GM20431 (cell line): ENCODE measurements around the gene TNFAIP3.
"Not testable (repeated sequence)": the region's sequence is repeated elsewhere in the genome, so short reads cannot be mapped to it uniquely, and the experiment has no call there.

Experiments
- in situ Hi-C: fragments of 300-500 bp; cut with MseI, MboI; formaldehyde crosslinking; loops from one replicate; pipeline ENCODE4 v1.15.0; 2020; ENCODE audit warnings: low sequenced_read_pairs; ENCODE audit not compliant: unreplicated experiment

Gene TNFAIP3

DNA sequence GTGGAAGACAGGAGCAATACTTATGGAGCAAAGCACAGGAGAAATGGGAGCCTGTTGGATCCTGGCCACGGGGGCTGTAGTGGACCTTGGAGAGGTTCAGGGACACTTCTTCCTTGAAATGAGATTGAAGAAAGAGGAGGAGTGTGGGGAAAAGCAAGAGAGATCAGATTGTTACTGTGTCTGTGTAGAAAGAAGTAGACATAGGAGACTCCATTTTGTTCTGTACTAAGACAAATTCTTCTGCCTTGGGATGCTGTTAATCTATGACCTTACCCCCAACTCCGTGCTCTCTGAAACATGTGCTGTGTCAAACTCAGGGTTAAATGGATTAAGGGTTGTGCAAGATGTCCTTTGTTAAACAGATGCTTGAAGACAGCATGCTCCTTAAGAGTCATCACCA is 22.7 kb upstream of the TNFAIP3 start:
- in situ Hi-C loops, result not testable (repeated sequence)

DNA sequence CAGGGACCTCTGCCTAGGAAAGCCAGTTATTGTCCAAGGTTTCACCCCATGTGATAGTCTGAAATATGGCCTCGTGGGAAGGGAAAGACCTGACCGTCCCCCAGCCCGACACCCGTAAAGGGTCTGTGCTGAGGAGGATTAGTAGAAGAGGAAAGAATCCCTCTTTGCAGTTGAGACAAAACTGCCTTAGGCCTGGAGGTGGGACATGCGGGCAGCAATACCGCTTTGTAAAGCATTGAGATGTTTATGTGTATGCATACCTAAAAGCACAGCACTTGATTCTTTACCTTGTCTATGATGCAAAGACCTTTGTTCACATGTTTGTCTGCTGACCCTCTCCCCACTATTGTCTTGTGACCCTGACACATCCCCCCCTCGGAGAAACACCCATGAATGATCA is 22.3 kb upstream of the TNFAIP3 start:
- in situ Hi-C loops, result not testable (repeated sequence)

DNA sequence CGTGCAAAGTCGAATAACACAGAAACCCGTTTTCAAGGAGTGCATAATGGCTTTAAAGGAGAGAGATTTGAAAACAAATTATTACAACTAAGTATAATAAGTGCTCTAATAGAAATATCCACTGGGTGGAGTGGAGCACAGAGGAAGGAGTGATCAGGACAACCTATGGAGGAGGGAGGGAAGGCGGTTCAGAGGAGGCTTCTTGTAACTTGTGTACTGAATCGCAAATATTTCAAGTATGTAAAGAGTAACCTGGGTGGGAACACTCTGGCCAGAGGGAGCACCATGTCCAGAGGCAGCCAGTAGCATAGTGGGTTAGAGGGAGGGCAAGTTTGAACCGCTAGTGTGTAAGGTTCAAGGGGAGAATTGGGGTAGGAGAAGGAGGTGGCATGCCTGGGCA is 21.6 kb upstream of the TNFAIP3 start:
- in situ Hi-C loops, result no loop called here

DNA sequence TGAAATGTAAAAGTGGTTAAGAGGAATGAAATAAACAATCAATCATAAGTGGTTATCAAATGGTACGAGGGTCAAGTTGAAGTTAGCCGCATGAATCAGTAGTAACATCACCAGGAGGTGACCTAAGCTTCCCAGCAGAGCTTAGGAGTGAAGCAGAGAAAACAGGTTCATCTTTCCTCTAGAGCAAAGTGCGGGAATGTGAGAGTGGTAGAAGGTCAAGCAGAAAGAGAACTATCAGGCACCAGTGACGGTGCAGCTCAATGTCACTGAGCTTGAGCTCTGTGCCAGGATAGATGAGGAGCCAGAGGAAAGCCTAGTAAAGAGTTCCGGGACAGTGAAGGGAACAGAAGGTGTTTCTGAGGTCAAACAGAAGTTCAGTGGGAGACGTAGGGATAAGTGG is 20.8 kb upstream of the TNFAIP3 start:
- in situ Hi-C loops, result no loop called here

DNA sequence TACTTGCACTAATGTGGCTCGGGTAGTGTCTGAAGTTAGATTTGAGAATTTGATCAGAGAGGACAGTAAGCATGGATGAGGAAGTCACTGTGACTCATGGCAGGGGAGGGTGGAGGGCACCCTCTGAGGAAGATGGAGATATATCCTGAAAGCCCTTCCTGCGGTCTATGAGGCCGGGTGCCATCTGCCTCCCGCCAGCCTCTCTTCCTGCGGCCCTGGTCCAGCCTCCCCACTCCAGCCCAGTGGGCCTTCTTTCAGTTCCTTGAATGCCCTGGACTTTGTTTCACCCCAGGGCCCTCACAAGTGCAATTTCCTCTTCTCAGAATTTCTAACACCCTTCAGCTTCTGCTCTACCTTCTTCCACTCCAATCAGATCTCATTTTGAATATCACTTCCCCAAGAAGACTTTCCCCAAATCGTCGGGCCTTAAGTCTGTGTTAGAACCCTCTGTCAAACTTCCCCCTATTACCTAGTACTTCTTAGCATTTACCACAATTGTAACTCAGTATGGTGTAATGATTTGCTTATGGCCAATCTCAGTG is 20.2 kb upstream of the TNFAIP3 start:
- in situ Hi-C loops, result no loop called here

DNA sequence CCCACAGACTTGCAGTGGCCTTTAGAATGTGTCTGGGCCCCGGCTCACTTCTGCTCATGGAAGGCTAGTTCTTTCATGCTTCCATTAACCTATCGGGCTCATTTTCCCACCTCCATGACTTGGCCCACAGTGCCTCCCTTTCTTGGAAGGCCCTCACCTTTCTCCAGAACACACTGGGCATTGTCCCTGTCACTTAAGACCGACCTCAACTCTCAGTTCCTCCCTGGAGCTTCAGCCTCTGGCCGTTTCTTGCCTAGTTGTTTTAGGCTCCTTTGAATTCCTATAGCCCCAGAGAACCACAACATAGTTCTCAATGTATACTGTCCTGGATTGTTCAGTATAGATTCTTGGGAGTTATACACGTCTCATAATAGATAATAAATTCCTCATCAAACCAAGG is 19.3 kb upstream of the TNFAIP3 start:
- in situ Hi-C loops, result no loop called here

DNA sequence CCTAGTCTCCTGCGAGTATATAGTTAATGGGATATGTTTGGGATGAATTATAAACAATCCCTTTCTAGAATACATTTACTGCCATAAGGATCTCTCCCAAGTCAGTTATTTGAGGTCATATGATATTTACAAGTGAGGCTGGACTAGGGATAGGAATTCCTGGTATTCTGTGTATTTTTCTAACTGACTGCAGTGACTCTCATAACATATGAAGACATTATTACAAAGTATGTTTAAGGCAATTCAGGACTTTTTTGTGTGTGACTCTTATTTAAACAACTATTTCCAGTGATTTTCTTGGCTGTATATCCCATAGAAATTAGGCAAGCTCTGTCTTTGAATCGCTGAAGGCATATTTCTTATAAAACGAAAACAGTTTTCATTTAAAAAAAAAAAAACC is 18.4 kb upstream of the TNFAIP3 start:
- in situ Hi-C loops, result no loop called here

DNA sequence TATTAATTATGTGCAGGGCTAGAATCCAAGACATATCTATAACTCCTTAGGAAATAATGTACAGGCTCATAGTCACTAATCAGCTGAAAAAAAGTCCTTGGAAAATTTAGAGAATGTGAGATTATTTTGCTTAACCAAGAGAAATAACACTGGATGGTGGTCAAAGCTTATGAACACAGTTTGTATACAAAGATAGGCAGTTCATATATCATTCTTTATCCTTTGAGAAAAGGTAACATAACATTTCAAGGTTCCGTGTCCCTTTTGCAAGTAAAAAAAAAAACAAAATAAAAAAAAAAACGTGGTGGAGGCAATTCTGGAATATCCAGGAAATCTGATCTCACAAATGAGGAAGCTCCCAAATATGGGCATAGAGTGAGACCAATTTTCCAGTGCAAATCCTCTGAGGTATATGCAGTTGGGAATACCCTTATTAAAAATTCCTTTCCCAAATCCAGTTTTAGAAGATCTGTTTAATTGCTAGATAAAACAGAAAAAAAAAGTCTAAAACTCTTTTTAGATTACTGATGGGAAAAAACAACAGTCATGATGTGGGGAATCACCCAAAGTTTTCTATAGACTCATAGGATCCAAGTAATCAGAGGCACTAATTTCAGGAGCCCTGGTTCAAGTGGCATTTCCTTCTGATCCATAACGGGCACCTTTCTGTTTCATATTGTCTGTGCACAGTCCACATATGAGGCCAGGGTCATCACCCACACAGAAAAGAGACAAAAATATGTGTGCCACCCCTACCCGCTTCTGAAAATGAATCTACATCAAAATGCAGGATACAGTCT is 17.7 kb upstream of the TNFAIP3 start:
- in situ Hi-C loops, result no loop called here

DNA sequence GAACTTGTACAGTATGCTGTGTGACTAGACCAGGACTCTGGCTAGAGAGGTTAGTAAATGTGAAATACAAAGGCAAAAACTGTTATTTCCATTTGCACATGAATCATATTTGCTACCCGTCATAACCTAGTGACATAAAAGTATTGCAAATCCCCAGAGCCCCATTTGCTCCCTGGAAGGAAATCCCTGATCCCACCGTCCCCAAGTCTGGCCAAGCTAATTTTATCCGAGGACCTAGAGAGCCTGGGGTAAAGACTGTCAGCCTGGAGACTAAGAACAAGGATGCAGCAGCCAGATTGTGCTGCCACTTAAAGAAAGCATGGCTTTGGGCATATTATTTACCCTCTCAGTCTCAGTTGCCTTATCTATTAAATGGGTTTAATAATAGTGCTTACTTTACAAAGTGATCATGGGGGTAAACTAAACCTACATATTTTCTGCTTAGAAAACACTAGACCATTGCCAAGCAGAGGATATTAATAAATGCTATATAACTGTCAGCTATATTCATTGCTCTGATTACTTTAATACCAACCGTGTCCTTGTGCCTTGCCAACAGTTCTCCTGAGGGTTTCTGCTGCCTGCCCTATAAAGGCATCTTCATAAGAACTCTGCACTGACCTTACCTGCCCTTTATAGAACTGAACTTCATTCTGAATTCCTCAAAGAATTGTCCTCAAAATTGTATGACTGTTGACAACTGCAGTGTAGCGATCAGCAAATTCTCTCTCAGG is 16.9 kb upstream of the TNFAIP3 start:
- in situ Hi-C loops, result loop anchor here (25.0 kb wide), 1 partner anchor 138 kb away; no protein-coding TSS in a partner anchor

DNA sequence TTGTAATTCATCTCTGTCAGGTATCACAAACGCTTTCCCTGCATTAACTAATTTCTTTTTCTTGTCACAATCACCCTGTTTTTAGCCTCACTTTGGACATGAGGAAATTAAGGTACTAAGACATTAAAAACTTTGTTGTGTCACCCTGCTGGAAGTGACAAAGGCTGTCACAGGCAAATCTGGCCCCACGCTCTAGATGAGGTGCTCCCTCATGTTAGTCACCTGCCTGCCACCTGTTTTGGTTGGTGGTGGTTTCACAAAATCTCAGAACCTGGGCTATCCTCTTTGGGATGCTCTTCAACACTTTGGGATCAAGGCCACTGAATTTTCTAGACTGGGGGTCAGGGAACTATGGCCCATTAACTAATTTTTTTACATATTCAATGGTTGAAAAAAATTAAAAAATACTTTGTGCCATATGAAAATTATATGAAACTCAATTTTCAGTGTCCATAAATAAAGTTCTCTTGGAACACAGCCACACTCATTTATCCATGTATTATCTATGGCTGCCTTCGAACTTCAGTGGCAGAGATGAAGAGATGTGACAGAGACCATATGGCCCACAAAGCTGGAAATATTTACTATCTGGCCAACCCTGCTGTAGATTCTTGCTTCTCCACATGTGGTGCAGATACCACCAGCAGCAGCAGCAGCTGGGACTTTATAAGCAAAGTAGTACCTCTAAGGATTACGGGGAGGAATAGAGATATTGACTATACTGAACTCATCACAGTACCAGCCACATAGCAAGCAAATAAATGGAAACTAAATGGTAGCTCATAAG is 16.1 kb upstream of the TNFAIP3 start:
- in situ Hi-C loops, result loop anchor here (25.0 kb wide), 1 partner anchor 139 kb away; no protein-coding TSS in a partner anchor

DNA sequence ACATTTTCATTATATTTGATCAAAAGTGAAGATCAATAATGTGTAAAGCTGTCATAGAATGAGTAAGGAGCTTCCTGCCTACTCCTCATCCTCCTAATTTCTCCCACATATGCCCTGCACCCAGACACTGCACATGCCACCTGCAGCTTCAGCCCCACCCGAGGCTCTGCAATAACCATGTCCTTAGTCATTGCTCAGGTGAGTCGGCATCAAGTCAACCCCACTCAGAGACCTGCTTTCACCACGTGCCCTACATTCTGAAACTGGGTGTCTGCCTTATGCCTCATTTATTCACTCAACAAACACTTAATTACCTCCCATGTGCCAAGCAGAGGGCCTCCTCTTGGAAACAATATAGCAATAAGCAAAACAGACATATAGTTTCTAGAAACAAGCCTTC is 15.4 kb upstream of the TNFAIP3 start:
- in situ Hi-C loops, result loop anchor here (25.0 kb wide), 1 partner anchor 139 kb away; no protein-coding TSS in a partner anchor

DNA sequence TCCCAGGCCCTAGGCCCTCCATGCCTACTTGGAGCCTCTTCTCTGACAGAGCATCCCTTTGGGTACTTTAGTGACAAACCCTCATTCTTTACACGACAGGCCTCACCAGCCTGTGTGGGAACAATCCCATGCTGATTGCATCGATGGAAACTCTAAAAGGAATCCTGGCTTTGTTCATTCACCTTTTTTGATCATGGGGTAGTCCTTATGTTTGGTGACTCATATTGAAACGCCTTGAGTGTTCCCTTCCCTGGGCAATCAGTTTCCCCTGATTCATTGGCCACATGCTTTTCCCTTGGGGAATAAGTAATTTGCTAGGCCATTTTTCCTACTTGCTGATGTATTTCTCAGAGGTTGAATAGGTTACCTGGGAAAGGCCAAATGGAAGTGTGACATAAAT is 14.7 kb upstream of the TNFAIP3 start:
- in situ Hi-C loops, result loop anchor here (25.0 kb wide), 1 partner anchor 140 kb away; no protein-coding TSS in a partner anchor

DNA sequence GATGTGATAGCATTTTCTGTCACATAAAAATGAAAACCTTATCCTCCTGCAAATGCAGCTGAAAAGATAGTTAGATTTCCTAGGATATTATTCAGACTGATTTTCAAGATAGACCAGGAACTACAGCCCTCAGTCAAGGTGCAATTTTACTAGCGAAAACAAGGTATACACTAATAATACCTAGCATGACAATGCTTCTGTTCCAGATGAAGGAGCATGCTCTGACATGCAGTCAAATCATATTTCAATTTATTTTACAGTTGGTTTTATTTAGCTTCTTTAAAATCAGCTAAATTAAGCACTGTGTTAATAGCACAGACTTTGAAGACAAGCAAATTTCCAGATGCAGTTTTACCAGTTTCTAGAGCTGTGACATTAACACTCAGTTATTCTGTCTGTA is 14.2 kb upstream of the TNFAIP3 start:
- in situ Hi-C loops, result loop anchor here (25.0 kb wide), 1 partner anchor 141 kb away; no protein-coding TSS in a partner anchor

DNA sequence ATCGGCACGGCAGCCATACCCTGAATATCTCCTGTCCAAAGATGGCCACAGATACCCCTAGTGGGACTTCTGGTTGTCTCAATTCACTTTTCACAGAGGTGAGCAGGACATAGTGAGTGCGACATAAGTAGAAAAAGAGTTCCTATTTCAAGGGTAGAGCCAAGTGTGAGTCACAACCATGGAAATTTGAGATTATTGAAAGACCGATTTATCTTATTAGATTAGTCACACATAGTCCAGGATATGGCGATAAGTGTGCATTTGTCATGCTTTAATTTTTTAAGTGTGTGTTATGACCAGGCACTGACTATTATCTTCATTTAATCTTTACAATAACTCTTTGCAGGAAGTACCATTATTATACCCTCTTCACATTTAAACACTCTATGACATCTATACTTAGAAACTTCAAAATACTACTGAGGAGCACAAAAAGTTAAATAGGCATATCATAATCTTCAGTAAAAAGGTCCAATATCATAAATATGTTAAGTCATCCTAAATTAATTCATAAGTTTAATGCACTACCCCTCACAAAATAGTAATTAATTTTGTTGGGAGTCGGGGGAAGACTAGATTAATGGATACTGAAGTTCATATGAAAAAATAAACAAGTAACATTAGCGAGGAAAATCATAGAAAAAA is 13.4 kb upstream of the TNFAIP3 start:
- in situ Hi-C loops, result loop anchor here (25.0 kb wide), 1 partner anchor 141 kb away; no protein-coding TSS in a partner anchor

DNA sequence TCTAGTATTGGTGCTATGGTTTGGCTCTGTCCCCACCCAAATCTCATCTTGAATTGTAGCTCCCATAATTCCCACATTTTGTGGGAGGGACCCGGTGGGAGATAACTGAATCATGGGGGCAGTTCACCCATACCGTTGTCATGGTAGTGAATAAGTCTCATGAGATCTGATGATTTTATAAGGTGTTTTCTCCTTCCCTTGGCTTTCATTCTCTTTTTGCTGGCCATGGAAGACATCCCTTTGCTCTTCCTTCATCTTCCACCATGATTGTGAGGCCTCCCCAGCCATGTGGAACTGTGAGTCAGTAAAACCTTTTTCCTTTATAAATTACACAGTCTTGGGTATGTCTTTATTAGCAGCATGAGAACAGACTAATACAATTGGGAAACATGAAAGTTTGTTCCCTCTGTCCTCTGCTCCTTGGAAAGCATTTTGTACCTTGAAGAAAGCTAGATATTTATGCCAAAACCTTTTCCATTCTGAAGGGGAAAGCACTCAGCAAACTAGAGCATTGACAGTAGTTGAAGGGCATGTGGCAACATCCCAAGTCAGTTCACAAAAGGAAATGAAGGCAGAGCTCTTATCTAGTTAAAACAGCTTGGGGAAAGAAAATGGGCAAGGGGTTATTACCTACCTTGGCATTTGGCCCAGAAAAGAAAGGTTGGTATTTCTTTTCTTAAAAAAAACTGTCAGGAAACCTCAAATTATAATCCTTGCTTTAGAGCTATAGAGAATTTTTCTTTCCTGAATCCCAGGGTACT is 10.7 kb upstream of the TNFAIP3 start:
- in situ Hi-C loops, result loop anchor here (25.0 kb wide), 1 partner anchor 144 kb away; no protein-coding TSS in a partner anchor

DNA sequence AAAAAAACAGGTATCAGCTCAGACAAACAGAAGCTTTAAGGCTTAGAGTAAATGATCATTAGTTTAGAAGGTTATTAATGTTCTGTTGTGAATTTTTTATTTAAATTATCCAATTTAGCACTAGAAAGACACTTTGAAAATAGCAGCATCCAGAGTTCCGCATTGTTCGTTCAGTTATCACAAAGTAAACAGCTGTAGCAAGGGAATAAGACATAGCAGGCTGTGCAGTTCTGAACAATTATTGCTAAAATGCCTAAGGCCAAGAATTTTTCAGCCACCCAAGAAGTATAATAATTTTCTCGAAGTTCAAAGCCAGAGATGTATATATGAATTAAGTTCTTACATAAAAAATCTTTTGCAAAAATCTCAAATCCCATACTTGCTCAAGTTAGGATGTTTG is 8.0 kb upstream of the TNFAIP3 start:
- in situ Hi-C loops, result loop anchor here (25.0 kb wide), 1 partner anchor 147 kb away; no protein-coding TSS in a partner anchor

DNA sequence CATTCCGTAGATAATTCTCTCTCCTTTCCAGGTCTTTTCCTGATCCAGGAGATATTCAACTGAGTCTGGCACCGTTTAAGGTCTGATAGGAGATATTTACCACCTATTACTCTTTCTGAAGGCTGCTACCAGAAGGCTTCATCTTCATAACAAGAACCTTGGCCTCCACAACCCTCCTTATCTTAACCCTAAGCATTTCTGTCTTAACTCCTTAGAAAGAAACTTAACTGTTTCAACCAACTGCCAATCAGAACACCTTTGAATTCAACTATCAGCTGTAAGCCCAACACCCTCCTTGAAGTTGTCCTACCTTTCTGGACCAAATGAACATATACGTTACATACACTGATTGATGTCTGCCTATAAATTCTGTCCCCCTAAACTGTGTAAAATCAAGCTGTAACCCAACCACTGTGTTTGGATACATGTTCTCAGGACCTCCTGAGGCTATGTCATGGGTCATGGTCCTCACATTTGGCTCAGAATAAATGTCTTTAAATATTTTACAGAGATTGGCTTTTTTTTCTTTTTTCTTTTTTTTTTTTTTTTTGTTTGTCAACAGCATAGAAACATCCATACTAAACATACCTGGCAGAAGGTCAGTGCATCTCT is 6.6 kb upstream of the TNFAIP3 start:
- in situ Hi-C loops, result loop anchor here (25.0 kb wide), 1 partner anchor 148 kb away; no protein-coding TSS in a partner anchor
